ENCODE results near the gene NF1.

The NF1 gene

GRCh38 chr17:31058976-31059375 lies 35.8 kb upstream of the NF1 start:
- no peaks in the 10 kb centered on the region for H3K9me3 ChIP-seq (ENCODE audit: low read length)
- H3K4me1 ChIP-seq (ENCODE audit: insufficient read depth, low read length, severe bottlenecking), result peaks cover 34% of the 10 kb centered on the region
- peak overlapping the region; percentile 9 for H3K4me3 ChIP-seq (ENCODE audit: low read depth, low read length, poor library complexity, severe bottlenecking)
- no peaks in the 10 kb centered on the region for H3K79me2 ChIP-seq (ENCODE audit: insufficient read depth, low read length)
- no peak for TF ChIP-seq EZH2 (IDR thresholded peaks at IDR 0.05; ENCODE audit: borderline replicate concordance, low read length)
- TF ChIP-seq CTCF (IDR thresholded peaks at IDR 0.05; ENCODE audit: low read length), result no peak
- no peaks in the 10 kb centered on the region for H3F3A ChIP-seq (ENCODE audit: insufficient read depth, low read length)
- no peaks in the 10 kb centered on the region for H4K20me1 ChIP-seq (ENCODE audit: insufficient read depth, low read length)
- peak overlapping the region; percentile 81; the same call in 1 of the 2 replicates for H2AFZ ChIP-seq (ENCODE audit: low read length)
- no peaks in the 10 kb centered on the region for H3K36me3 ChIP-seq (ENCODE audit: insufficient read depth, low read length)
- peak overlapping the region; percentile 28 for H3K4me2 ChIP-seq (ENCODE audit: low read length)
- H3K9ac ChIP-seq (ENCODE audit: low read length), result peak overlapping the region; percentile 32; the same call in 1 of the 2 replicates
- H3K9me2 ChIP-seq (ENCODE audit: low read depth, low read length), result no peaks in the 10 kb centered on the region
- peak overlapping the region; percentile 36 for H3K27ac ChIP-seq (ENCODE audit: low read depth, low read length, poor library complexity, severe bottlenecking)
- H3K27me3 ChIP-seq (ENCODE audit: insufficient read depth, low read length), result no peaks in the 10 kb centered on the region

GRCh38 chr17:31060791-31061550 lies 33.8 kb upstream of the NF1 start:
- H3K4me1 ChIP-seq (ENCODE audit: insufficient read depth, low read length, severe bottlenecking), result peaks cover 34% of the 10 kb centered on the region
- peak overlapping the region; percentile 55 for H3K27ac ChIP-seq (ENCODE audit: low read depth, low read length, poor library complexity, severe bottlenecking)
- no peaks in the 10 kb centered on the region for H3K9me3 ChIP-seq (ENCODE audit: low read length)
- H3K27me3 ChIP-seq (ENCODE audit: insufficient read depth, low read length), result no peaks in the 10 kb centered on the region
- H3K4me3 ChIP-seq (ENCODE audit: low read depth, low read length, poor library complexity, severe bottlenecking), result no peak overlapping the region
- no peaks in the 10 kb centered on the region for H3F3A ChIP-seq (ENCODE audit: insufficient read depth, low read length)
- no peaks in the 10 kb centered on the region for H3K79me2 ChIP-seq (ENCODE audit: insufficient read depth, low read length)
- no peaks in the 10 kb centered on the region for H3K36me3 ChIP-seq (ENCODE audit: insufficient read depth, low read length)
- H3K9ac ChIP-seq (ENCODE audit: low read length), result no peak overlapping the region
- no peak overlapping the region for H3K4me2 ChIP-seq (ENCODE audit: low read length)
- H3K9me2 ChIP-seq (ENCODE audit: low read depth, low read length), result no peaks in the 10 kb centered on the region
- no peak for TF ChIP-seq EZH2 (IDR thresholded peaks at IDR 0.05; ENCODE audit: borderline replicate concordance, low read length)
- no peak for TF ChIP-seq CTCF (IDR thresholded peaks at IDR 0.05; ENCODE audit: low read length)
- H4K20me1 ChIP-seq (ENCODE audit: insufficient read depth, low read length), result no peaks in the 10 kb centered on the region
- H2AFZ ChIP-seq (ENCODE audit: low read length), result peak overlapping the region; percentile 13; the same call in 1 of the 2 replicates

GRCh38 chr17:31061678-31062077 lies 33.1 kb upstream of the NF1 start:
- Histone ChIP-seq H3K27me3 (ENCODE audit: insufficient read depth, low read length) (no peaks in the 10 kb centered on the region), H4K20me1 (ENCODE audit: insufficient read depth, low read length) (no peaks in the 10 kb centered on the region), H3K36me3 (ENCODE audit: insufficient read depth, low read length) (no peaks in the 10 kb centered on the region), H3F3A (ENCODE audit: insufficient read depth, low read length) (no peaks in the 10 kb centered on the region), H3K9me3 (ENCODE audit: low read length) (no peaks in the 10 kb centered on the region), H3K4me2 (ENCODE audit: low read length) (no peak overlapping the region), H3K9ac (ENCODE audit: low read length) (no peak overlapping the region), H3K4me1 (ENCODE audit: insufficient read depth, low read length, severe bottlenecking) (peaks cover 34% of the 10 kb centered on the region), H3K4me3 (ENCODE audit: low read depth, low read length, poor library complexity, severe bottlenecking) (no peak overlapping the region), H3K27ac (ENCODE audit: low read depth, low read length, poor library complexity, severe bottlenecking) (peak overlapping the region; percentile 12), H3K9me2 (ENCODE audit: low read depth, low read length) (no peaks in the 10 kb centered on the region), H3K79me2 (ENCODE audit: insufficient read depth, low read length) (no peaks in the 10 kb centered on the region), H2AFZ (ENCODE audit: low read length) (no peak overlapping the region)
- TF ChIP-seq EZH2 (IDR thresholded peaks at IDR 0.05; ENCODE audit: borderline replicate concordance, low read length), result no peak
- peak; percentile 49 for TF ChIP-seq CTCF (IDR thresholded peaks at IDR 0.05; ENCODE audit: low read length)
